C4-2B (cell line): ENCODE data around the gene PODXL.

ENCODE experiments used
- CTCF ChIP-seq: fragments of 450-650 bp; conservative IDR thresholded peaks from 2 replicates; pipeline ENCODE4 v1.5.1; 2017; ENCODE audit warnings: mild to moderate bottlenecking
- ZFX ChIP-seq: fragments of 450-650 bp; IDR thresholded peaks from 2 replicates; pipeline ENCODE4 v1.6.1; 2017

GRCh38 chr7:131497454-131497853 lies 59.0 kb downstream of the PODXL start:
- no peak for TF ChIP-seq CTCF
- TF ChIP-seq ZFX: no peak
